Thyroid gland (tissue), 4 donors: ENCODE measurements around the gene NDUFA13.

Experiments used
- CTCF ChIP-seq, 6 experiments: fragments of 200-600 bp in 3 of 6; fragments of 450-650 bp in 3 of 6; sonication (generic) in 3 of 6; IDR thresholded peaks; one replicate each; pipeline ENCODE4 v1.5.1; 2016 to 2019; ENCODE audit warnings: antibody characterized with exemption in 6 of 6, mild to moderate bottlenecking in 2 of 6, inconsistent platforms in 1 of 6, moderate library complexity in 1 of 6
- POLR2A ChIP-seq, 2 donors: fragments of 450-650 bp; IDR thresholded peaks; one replicate each; pipeline ENCODE4 v1.6.1; 2017; ENCODE audit warnings: antibody characterized with exemption in 2 of 2, mild to moderate bottlenecking in 2 of 2, moderate library complexity in 1 of 2

GRCh38 chr19:19520989-19521388, 5.0 kb downstream of the NDUFA13 start:
- TF ChIP-seq POLR2A (IDR thresholded peaks at IDR 0.05), result no peak
- no peak for TF ChIP-seq CTCF (IDR thresholded peaks at IDR 0.05)
